ENCODE measurements around the gene LRSAM1.

- TF ChIP-seq POLR2A (IDR thresholded peaks at IDR 0.05; ENCODE audit: control extremely low read depth in 1 of 2, low read depth in 2 of 2, low read length in 2 of 2) (no peak), BRCA1 (IDR thresholded peaks at IDR 0.05; ENCODE audit: low read depth, low read length) (no peak), RAD21 (IDR thresholded peaks at IDR 0.05 in 1 of 2, conservative IDR thresholded peaks at IDR 0.05 in 1 of 2; ENCODE audit: low read depth in 2 of 2, low read length in 2 of 2) (no peak), HDAC6 (IDR thresholded peaks at IDR 0.05; ENCODE audit: low read depth, low read length) (no peak), ATF3 (IDR thresholded peaks at IDR 0.05; ENCODE audit: insufficient read depth, low read depth, low read length) (no peak), CTCF (IDR thresholded peaks at IDR 0.05; ENCODE audit: control extremely low read depth in 1 of 3, insufficient read depth in 1 of 3, low read depth in 1 of 3, low read length in 3 of 3) (no peak)
These were observed 75.6 kb downstream of the LRSAM1 start for GRCh38 chr9:127526655-127527559.

All from H1 (cell line).